Calu3 (cell line): ENCODE data around the gene C16orf90. TPM values are rescaled to one million over a fixed set of nuclear protein-coding genes. Genes with fewer than 3 reads are reported as not detected.
"Not testable (repeated sequence)": the region's sequence is repeated elsewhere in the genome, so short reads cannot be mapped to it uniquely, and the experiment has no call there.

Experiments
- BruUV-seq: library from RNA; stranded (reverse); fragments of 400-500 nt; replicated peaks from 2 replicates; lab custom pipeline; 2021; lab: Mats Ljungman, UMichigan
- CTCF ChIA-PET: fragments of 300-600 bp; sonication (Branson Sonifier 250); formaldehyde crosslinking; loops from one replicate; lab custom pipeline; 2022; ENCODE audit warnings: antibody characterized with exemption; lab: Charles Lee
- DNase-seq: peaks from one replicate; pipeline ENCODE4 v3.0.0; 2022
- H3K27ac Mint-ChIP-seq: one replicate; pipeline ENCODE4 v1.8.0; 2022; ENCODE audit warnings: mixed read lengths; ENCODE audit not compliant: unreplicated experiment
- H3K27me3 Mint-ChIP-seq: one replicate; pipeline ENCODE4 v1.8.0; 2022; ENCODE audit warnings: mixed read lengths; ENCODE audit not compliant: unreplicated experiment
- H3K36me3 Mint-ChIP-seq: one replicate; pipeline ENCODE4 v1.8.0; 2022; ENCODE audit warnings: mild to moderate bottlenecking, moderate library complexity, mixed read lengths; ENCODE audit not compliant: insufficient read depth, unreplicated experiment
- H3K4me1 Mint-ChIP-seq: one replicate; pipeline ENCODE4 v1.8.0; 2022; ENCODE audit warnings: mild to moderate bottlenecking, low read depth, mixed read lengths; ENCODE audit not compliant: unreplicated experiment
- H3K4me3 Mint-ChIP-seq: one replicate; pipeline ENCODE4 v1.8.0; 2022; ENCODE audit warnings: mild to moderate bottlenecking, low read depth, moderate library complexity, mixed read lengths; ENCODE audit not compliant: unreplicated experiment
- H3K9me3 Mint-ChIP-seq: one replicate; pipeline ENCODE4 v1.8.0; 2022; ENCODE audit warnings: low read depth, mixed read lengths; ENCODE audit not compliant: unreplicated experiment
- CTCF ChIP-seq: fragments of 200-600 bp; IDR thresholded peaks from one replicate; pipeline ENCODE4 v1.8.0; 2022; ENCODE audit warnings: antibody characterized with exemption; ENCODE audit not compliant: unreplicated experiment
- intact Hi-C: fragments of 100-400 bp; cut with micrococcal nuclease; formaldehyde crosslinking; loops from one replicate; pipeline ENCODE4 v1.10.0; 2022; ENCODE audit not compliant: unreplicated experiment
- total RNA-seq: library from RNA; stranded (reverse); gene quantifications from 2 replicates; pipeline ENCODE4 v1.2.3, GENCODE V29; 2022

C16orf90 gene
- total RNA-seq, 1 experiment from 2014 or later = not detected

DNA sequence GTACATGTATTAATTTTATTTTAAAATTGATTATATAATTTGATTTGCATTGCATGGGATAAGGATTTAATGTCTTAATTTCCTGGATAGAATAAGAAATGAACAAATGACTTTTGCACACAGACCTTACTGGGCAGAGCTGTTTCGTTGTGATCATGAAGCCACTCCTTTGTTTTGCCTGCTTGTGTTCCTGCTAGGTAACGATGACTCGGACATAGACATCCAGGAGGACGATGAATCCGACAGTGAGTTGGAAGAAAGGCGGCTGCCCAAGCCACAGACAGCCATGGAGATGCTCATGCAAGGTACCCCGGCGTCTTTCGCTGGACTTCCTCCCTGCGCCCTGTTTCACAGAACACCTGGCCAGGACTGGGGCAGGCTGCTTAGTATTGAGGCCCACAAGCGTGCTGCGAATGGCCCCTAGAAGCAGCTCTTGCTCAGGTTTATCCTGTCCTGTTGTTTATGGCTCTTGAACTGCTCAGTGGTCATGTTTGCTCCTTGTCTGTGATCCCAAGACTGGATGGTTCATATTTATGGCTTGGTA lies 35.2 kb upstream of the C16orf90 start:
- no TSS peak for BruUV-seq
- no peak for DNase-seq
- no peaks in the 10 kb centered on the region for H3K9me3 Mint-ChIP-seq
- H3K27me3 Mint-ChIP-seq = no peaks in the 10 kb centered on the region
- H3K4me1 Mint-ChIP-seq = no peaks in the 10 kb centered on the region
- H3K4me3 Mint-ChIP-seq = no peak overlapping the region
- no peak overlapping the region for H3K27ac Mint-ChIP-seq
- TF ChIP-seq CTCF = no peak
- peaks cover 17% of the 10 kb centered on the region for H3K36me3 Mint-ChIP-seq
- intact Hi-C loops = no loop called here
- CTCF ChIA-PET = no interaction called here

DNA sequence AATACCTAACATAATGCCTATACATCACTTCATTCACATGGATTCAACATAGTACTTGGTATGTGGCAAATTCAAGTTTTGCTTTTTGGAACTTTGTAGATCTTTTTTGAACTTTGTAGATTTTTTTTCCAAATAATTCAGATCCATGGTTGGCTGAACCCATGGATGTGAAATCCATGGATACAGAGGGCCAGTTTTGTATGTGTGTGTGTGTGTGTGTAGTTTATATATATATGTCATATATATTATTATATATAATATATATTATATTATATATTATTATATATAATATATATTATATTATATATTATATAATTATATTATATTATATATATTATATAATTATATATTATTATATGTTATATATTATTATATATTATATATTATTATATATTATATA lies 33.9 kb upstream of the C16orf90 start:
- CTCF ChIA-PET = no interaction called here

GRCh38 chr16:3528406-3528805 lies 33.1 kb upstream of the C16orf90 start:
- DNase-seq = no peak
- peaks cover 6% of the 10 kb centered on the region for H3K36me3 Mint-ChIP-seq
- no peak for TF ChIP-seq CTCF
- H3K9me3 Mint-ChIP-seq = no peaks in the 10 kb centered on the region
- BruUV-seq = no TSS peak
- intact Hi-C loops = no loop called here
- CTCF ChIA-PET = no interaction called here
- H3K4me3 Mint-ChIP-seq = no peak overlapping the region
- no peaks in the 10 kb centered on the region for H3K27me3 Mint-ChIP-seq
- H3K27ac Mint-ChIP-seq = no peak overlapping the region
- no peaks in the 10 kb centered on the region for H3K4me1 Mint-ChIP-seq

More for the DNA sequence above, 33.9 kb upstream of the C16orf90 start:
- no peaks in the 10 kb centered on the region for H3K4me1 Mint-ChIP-seq
- BruUV-seq = no TSS peak
- no peaks in the 10 kb centered on the region for H3K27me3 Mint-ChIP-seq
- H3K9me3 Mint-ChIP-seq = no peaks in the 10 kb centered on the region
- H3K36me3 Mint-ChIP-seq = peaks cover 13% of the 10 kb centered on the region
- H3K4me3 Mint-ChIP-seq = no peak overlapping the region
- intact Hi-C loops = no loop called here
- no peak overlapping the region for H3K27ac Mint-ChIP-seq
- DNase-seq = no peak
- no peak for TF ChIP-seq CTCF

GRCh38 chr16:3527216-3527829 lies 32.0 kb upstream of the C16orf90 start:
- H3K9me3 Mint-ChIP-seq, BruUV-seq, intact Hi-C loops, H3K4me1 Mint-ChIP-seq, H3K36me3 Mint-ChIP-seq, H3K4me3 Mint-ChIP-seq, H3K27ac Mint-ChIP-seq, H3K27me3 Mint-ChIP-seq: not testable (repeated sequence)
- peak; percentile 59 for TF ChIP-seq CTCF
- CTCF ChIA-PET = interaction anchor here (0.6 to 1.0 kb wide), 2 partner anchors 9 to 367 kb away, joined by 3 to 4 read pairs; no protein-coding TSS in a partner anchor
- DNase-seq = peak; percentile 73
